WERI-Rb-1 (cell line): ENCODE data around the gene MLNR.

Experiments used
- DNase-seq: peaks from one replicate; pipeline ENCODE4 v3.0.0-alpha.2; 2020
- H3K27ac ChIP-seq: fragments of 250-450 bp; sonication (Bioruptor Pico); 2 replicates; pipeline ENCODE4 v1.5.1; 2020; ENCODE audit warnings: mild to moderate bottlenecking, moderate library complexity
- H3K27me3 ChIP-seq: fragments of 250-450 bp; sonication (Bioruptor Pico); 2 replicates; pipeline ENCODE4 v1.5.1; 2021; ENCODE audit warnings: mild to moderate bottlenecking, low read depth, moderate library complexity; ENCODE audit not compliant: insufficient read depth, severe bottlenecking
- H3K36me3 ChIP-seq: fragments of 250-450 bp; sonication (Bioruptor Pico); 2 replicates; pipeline ENCODE4 v1.5.1; 2020; ENCODE audit warnings: mild to moderate bottlenecking, moderate library complexity
- H3K4me3 ChIP-seq: 2 replicates; pipeline ENCODE4 v1.5.1; 2011; ENCODE audit warnings: low read depth, mild to moderate bottlenecking, control low read depth, low read length
- H3K9me3 ChIP-seq: fragments of 250-450 bp; sonication (Bioruptor Pico); 2 replicates; pipeline ENCODE4 v1.5.1; 2021; ENCODE audit warnings: mild to moderate bottlenecking, moderate library complexity; ENCODE audit not compliant: severe bottlenecking
- CTCF ChIP-seq: IDR thresholded peaks from 2 replicates; pipeline ENCODE4 v1.5.1; 2011; ENCODE audit warnings: low read depth, mild to moderate bottlenecking, control low read depth, inconsistent platforms, low read length

MLNR gene

GRCh38 chr13:49213997-49214916 lies 5.9 kb upstream of the MLNR start:
- TF ChIP-seq CTCF: no peak
- Histone ChIP-seq H3K36me3 (no peaks in the 10 kb centered on the region), H3K9me3 (no peaks in the 10 kb centered on the region), H3K4me3 (no peak overlapping the region), H3K27ac (no peak overlapping the region), H3K27me3 (no peaks in the 10 kb centered on the region)
- no peak for DNase-seq

- no peak for DNase-seq
- no peak overlapping the region for H3K27ac ChIP-seq
- no peaks in the 10 kb centered on the region for H3K36me3 ChIP-seq
- H3K4me3 ChIP-seq: no peak overlapping the region
- H3K27me3 ChIP-seq: no peaks in the 10 kb centered on the region
- no peak for TF ChIP-seq CTCF
- no peaks in the 10 kb centered on the region for H3K9me3 ChIP-seq
Observed at GRCh38 chr13:49214917-49215376, 5.2 kb upstream of the MLNR start.

GRCh38 chr13:49216334-49216733 lies 3.8 kb upstream of the MLNR start:
- H3K4me3 ChIP-seq: no peak overlapping the region
- no peak for DNase-seq
- peaks cover 4% of the 10 kb centered on the region for H3K27me3 ChIP-seq

GRCh38 chr13:49217962-49218492 lies 2.1 kb upstream of the MLNR start:
- Histone ChIP-seq H3K27ac (no peak overlapping the region), H3K27me3 (peaks cover 4% of the 10 kb centered on the region), H3K9me3 (no peaks in the 10 kb centered on the region), H3K36me3 (no peaks in the 10 kb centered on the region), H3K4me3 (no peak overlapping the region)
- TF ChIP-seq CTCF: no peak
- no peak for DNase-seq

More at GRCh38 chr13:49216334-49216733, 3.8 kb upstream of the MLNR start:
- Histone ChIP-seq H3K27ac (no peak overlapping the region), H3K36me3 (no peaks in the 10 kb centered on the region), H3K9me3 (no peaks in the 10 kb centered on the region)
- TF ChIP-seq CTCF: no peak

GRCh38 chr13:49218493-49219051 lies 1.6 kb upstream of the MLNR start:
- H3K4me3 ChIP-seq: no peak overlapping the region

More at GRCh38 chr13:49218493-49219051, 1.6 kb upstream of the MLNR start:
- Histone ChIP-seq H3K36me3 (no peaks in the 10 kb centered on the region), H3K27ac (no peak overlapping the region), H3K9me3 (no peaks in the 10 kb centered on the region), H3K27me3 (peaks cover 4% of the 10 kb centered on the region)
- peak; percentile 43 for DNase-seq
- TF ChIP-seq CTCF: no peak
